ENCODE data around the gene ITGB4.

DNA sequence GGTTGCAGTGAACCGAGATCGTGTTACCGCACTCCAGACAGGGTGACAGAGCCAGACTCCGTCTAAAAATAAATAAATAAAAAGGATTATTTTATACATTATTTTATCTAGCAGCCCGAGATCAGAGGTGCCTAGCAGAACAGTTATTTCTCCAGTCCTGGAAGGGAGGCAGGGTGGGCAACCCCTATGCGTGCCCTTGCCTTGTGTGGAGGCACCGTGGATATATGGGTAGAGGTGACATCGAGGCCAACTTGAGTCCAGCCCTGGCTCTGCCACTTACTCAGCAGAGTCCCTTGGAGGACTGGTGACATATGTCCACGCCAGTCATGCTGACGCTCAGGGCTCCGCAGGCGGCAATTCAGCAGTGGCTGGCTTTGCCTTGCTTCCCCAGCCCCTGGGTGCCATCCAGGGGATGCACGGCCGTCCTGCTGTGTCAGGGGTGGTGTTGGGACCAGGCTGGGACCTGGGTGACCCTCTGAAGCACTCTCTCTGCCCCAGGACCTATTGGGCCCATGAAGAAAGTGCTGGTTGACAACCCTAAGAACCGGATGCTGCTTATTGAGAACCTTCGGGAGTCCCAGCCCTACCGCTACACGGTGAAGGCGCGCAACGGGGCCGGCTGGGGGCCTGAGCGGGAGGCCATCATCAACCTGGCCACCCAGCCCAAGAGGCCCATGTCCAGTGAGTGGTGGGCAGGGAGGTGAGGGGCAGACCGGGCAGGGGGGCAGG, 30.6 kb downstream of the ITGB4 start:
- TF ChIP-seq EZH2phosphoT487 (IDR thresholded peaks at IDR 0.05) = no peak
- TF ChIP-seq, protein P1, sequence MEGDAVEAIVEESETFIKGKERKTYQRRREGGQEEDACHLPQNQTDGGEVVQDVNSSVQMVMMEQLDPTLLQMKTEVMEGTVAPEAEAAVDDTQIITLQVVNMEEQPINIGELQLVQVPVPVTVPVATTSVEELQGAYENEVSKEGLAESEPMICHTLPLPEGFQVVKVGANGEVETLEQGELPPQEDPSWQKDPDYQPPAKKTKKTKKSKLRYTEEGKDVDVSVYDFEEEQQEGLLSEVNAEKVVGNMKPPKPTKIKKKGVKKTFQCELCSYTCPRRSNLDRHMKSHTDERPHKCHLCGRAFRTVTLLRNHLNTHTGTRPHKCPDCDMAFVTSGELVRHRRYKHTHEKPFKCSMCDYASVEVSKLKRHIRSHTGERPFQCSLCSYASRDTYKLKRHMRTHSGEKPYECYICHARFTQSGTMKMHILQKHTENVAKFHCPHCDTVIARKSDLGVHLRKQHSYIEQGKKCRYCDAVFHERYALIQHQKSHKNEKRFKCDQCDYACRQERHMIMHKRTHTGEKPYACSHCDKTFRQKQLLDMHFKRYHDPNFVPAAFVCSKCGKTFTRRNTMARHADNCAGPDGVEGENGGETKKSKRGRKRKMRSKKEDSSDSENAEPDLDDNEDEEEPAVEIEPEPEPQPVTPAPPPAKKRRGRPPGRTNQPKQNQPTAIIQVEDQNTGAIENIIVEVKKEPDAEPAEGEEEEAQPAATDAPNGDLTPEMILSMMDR (IDR thresholded peaks at IDR 0.05) = no peak
- no peak for TF ChIP-seq EZH2 (IDR thresholded peaks at IDR 0.05)

All from neural progenitor cell (in vitro differentiated cells).